Cardiac fibroblast (primary cell): ENCODE data around the gene PRR36.

Experiments
- DNase-seq, 2 donors: peaks; one replicate each; pipeline versions ENCODE4 v3.0.0 to v3.0.0-alpha.2; 2010; ENCODE audit warnings: low read depth in 2 of 2
- H3K4me3 ChIP-seq, 2 donors: replicated peaks in 1 of 2; 1 replicate in 1 of 2; 2 replicates in 1 of 2; pipeline ENCODE4 v1.5.1; 2011; ENCODE audit warnings: low read depth in 2 of 2, low read length in 2 of 2, mild to moderate bottlenecking in 2 of 2, moderate library complexity in 1 of 2
- TF ChIP-seq, protein P1 (sequence below): IDR thresholded peaks from one replicate; pipeline ENCODE4 v1.5.1; 2011; ENCODE audit warnings: low read depth, mild to moderate bottlenecking, low read length, inconsistent platforms

The PRR36 gene

DNA sequence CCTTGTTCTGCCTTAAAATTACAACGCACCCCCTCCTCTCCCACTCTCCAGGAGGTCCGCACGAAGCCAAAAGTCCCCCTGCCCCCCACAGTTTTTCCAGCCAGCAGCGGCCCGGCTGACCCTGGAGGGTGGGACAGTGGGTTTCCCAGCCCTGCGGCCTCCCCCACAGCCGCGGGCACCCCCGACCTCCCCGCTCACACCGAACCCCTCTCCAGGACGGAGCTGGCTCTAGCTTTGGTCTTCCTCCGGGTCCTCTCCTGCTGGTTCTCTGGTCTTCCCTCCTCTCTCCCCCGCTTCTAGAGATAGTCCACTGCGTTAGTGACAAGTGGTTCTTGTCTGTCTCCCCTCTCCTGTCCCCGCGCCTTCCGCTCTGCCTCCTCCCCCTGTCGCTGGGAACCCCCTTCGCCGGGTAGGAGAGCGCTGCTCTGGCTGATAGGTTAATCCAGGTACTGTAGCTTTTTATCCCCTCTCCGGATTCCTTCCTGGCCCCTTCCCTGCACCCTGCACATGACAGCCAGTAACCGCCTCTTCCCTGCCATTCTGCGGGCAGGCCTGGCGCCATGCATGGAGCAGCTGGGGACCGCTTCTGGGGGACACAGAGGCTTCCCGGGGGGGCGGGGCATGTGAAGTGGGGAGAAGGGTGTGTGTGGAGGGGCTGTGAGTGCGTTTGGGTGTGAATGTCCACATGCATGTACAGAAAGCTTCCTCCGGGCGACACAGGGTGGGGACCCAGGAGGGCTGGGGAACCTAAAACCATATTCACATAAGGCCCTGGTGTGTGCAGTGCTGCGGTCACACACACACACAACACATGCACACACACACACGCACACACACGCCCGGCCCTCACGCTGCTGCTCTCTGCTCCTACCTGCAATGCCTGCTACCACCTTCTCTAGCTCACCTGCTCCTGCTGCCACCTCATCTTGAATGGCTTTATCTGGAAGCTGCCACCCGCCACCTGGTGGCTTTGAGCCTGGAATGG, 17.2 kb downstream of the PRR36 start:
- TF ChIP-seq, protein P1, sequence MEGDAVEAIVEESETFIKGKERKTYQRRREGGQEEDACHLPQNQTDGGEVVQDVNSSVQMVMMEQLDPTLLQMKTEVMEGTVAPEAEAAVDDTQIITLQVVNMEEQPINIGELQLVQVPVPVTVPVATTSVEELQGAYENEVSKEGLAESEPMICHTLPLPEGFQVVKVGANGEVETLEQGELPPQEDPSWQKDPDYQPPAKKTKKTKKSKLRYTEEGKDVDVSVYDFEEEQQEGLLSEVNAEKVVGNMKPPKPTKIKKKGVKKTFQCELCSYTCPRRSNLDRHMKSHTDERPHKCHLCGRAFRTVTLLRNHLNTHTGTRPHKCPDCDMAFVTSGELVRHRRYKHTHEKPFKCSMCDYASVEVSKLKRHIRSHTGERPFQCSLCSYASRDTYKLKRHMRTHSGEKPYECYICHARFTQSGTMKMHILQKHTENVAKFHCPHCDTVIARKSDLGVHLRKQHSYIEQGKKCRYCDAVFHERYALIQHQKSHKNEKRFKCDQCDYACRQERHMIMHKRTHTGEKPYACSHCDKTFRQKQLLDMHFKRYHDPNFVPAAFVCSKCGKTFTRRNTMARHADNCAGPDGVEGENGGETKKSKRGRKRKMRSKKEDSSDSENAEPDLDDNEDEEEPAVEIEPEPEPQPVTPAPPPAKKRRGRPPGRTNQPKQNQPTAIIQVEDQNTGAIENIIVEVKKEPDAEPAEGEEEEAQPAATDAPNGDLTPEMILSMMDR = no peak
- H3K4me3 ChIP-seq = no peak overlapping the region
- DNase-seq = no peak

GRCh38 chr19:7856109-7856591, 18.0 kb downstream of the PRR36 start:
- TF ChIP-seq, protein P1 = no peak
- H3K4me3 ChIP-seq = no peak overlapping the region
- no peak for DNase-seq

GRCh38 chr19:7855426-7856108, 18.6 kb downstream of the PRR36 start:
- DNase-seq = no peak
- TF ChIP-seq, protein P1 = no peak
- no peak overlapping the region for H3K4me3 ChIP-seq

GRCh38 chr19:7853770-7854128, 20.4 kb downstream of the PRR36 start:
- DNase-seq = no peak
- TF ChIP-seq, protein P1 = no peak
- no peak overlapping the region for H3K4me3 ChIP-seq

DNA sequence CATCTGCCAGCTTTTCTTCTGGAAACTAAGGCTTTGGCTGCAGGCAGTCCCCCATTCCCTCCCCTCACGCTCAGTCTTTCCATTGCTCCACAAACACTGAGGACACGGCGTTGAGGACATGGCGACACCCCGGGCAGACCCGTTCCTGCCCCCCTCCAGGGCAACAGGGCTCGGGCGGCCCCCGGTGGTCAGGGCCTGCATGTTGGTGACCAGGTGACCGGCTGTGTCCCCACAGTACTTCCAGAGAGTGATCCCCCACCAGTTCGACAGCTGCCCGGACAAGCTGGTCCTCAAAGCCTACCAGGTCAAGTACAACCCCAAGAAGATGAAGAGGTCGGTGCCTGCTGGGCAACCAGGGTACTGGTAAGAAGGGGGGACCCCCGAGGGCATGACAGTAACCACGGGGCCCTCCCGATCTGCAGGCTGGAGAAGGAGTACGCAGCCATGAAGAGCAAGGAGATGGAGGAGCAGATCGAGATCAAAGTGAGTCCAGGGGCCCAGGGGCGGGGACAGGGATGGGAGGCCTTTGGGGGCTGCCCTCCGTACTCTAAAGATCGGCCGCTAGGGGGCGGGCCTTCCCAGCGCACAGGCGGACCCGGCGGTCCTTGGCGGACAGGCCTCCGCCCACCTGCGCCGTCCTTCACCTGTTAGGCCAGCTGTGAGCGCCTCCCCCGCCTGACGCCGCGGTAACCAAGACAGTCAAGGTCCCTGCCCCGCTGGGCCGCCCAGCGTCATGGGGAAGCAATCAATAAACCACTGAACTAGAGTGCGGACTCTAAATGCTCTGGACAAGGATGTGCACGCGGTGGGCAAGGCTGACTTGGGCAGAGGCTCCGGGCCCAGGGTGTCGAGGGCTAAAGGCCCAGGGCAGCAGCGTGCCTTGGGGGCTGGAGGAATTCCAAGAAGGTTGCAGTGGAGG, 21.1 kb downstream of the PRR36 start:
- TF ChIP-seq, protein P1 = peak; percentile 76
- H3K4me3 ChIP-seq = no peak overlapping the region
- peak; percentile 64 to 69 for DNase-seq
